T-helper 2 cell treated with Interferon-gamma antibody and Interleukin-4, amounts not matched to agents 100 ng/mL and 5 ng/mL, for 36 hours (primary cell): ENCODE results near the gene SUN3. TPM values are rescaled to one million over a fixed set of nuclear protein-coding genes. Genes with fewer than 3 reads are reported as not detected.

ENCODE experiments used
- intact Hi-C: fragments of 100-400 bp; cut with micrococcal nuclease; formaldehyde crosslinking; loops from one replicate; pipeline ENCODE4 v1.15.1; 2023
- total RNA-seq: library from RNA; stranded (reverse); gene quantifications from 2 replicates; pipeline ENCODE4 v1.2.3, GENCODE V29; 2022

The SUN3 gene
- total RNA-seq: 0.41 TPM in 1 of 2 replicates, not detected in the other

DNA sequence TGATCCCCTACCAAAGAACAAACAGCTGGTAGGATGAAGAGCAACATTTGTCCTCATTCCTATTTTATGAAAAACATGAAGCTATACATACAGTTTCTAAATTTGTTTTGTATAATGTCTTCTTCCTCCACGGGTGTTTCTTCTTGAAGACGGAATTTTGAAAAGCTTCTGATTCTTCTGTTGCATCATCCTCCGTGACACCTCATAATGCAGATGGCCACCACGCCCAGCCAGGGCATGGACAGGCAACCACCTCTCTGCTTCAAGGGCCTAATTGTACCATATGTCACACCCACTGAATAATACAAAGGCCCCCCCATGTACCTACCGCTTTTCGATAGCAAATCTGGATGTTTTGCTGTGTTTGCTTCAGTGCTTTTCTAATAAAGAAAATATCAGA is at the start of gene SUN3:
TSS of gene SUN3 (minus strand) at position 170 of the 400 bp plus-strand sequence. CDS start at position 1, 169 bp downstream.
- intact Hi-C loops: no loop called here

GRCh38 chr7:48078470-48078869 is 49.6 kb upstream of the SUN3 start:
- intact Hi-C loops: no loop called here

- intact Hi-C loops: no loop called here
Observed at GRCh38 chr7:48077423-48077822, 48.5 kb upstream of the SUN3 start.

GRCh38 chr7:48074204-48074654 is 45.3 kb upstream of the SUN3 start:
- intact Hi-C loops: no loop called here

- intact Hi-C loops: no loop called here
Observed at GRCh38 chr7:48067475-48067874, 38.6 kb upstream of the SUN3 start.

GRCh38 chr7:48063985-48064384 is 35.1 kb upstream of the SUN3 start:
- intact Hi-C loops: no loop called here

- intact Hi-C loops: no loop called here
Observed at GRCh38 chr7:48059706-48060105, 30.8 kb upstream of the SUN3 start.

- intact Hi-C loops: no loop called here
Observed at GRCh38 chr7:48058990-48059389, 30.1 kb upstream of the SUN3 start.

DNA sequence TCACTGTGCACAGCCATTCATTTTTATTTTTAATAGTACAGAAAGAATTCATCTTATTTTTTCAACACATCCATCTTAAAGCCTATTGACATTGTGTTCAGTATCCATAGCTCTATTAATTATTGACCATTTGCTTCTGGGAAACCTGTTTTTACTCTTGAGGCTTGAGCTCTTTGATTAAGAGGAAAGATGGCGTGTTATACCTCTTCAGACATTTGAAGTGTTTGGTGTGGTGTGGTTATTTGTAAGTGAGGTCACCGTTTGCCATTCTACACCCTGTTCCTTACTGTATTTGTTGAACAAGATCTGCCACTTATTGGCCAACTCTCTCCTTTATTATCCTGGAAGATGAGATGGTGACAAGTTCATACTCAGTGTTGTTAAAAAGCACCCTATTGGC is 24.8 kb upstream of the SUN3 start:
- intact Hi-C loops: loop anchor here (5.0 kb wide), 1 partner anchor 34 kb away; the partner anchor contains the start of gene UPP1

- intact Hi-C loops: loop anchor here (5.0 kb wide), 1 partner anchor 35 kb away; the partner anchor contains the start of gene UPP1
Observed at GRCh38 chr7:48052748-48053147, 23.8 kb upstream of the SUN3 start.

DNA sequence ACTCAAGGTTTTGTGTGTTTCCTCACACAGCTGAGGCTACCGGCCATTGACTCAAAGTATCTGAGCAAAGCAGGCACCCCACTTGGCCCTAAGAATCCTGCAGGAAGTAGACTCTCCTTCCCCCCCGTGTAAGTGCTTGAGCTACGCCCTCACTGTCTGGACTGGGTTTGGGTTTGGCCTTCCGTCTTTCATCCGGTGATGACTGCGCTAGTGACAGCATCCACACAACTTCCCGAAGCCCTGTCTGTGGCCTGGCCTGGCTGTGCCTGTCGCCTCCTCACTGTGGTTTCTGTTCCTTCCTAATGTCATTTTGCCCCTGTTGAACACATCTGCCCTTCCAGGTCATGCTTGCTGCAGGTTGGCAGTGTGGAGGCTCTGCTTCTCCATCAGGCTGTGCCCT is 20.9 kb upstream of the SUN3 start:
- intact Hi-C loops: loop anchor here (5.0 kb wide), 1 partner anchor 37 kb away; the partner anchor contains the start of gene UPP1

DNA sequence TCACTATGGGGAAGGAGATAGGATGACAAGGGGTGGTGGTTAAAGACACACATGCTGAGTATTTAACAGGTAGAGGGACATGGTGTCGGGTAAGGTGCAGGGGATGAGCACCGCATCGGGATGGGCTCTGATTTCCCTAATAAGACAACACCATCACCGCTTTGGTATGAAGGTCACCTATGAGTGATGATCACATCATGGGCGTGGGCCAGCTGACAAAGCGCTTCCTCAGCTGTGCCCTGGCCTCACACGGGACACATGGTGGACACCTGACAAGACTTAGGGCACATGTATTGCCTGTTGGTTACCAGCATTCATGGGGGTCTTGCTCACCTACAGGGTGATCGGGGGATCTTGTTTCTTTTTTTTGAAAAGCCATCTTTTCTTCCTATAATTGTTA is 19.2 kb upstream of the SUN3 start:
- intact Hi-C loops: no loop called here

GRCh38 chr7:48046458-48046857 is 17.6 kb upstream of the SUN3 start:
- intact Hi-C loops: no loop called here

GRCh38 chr7:48045195-48045765 is 16.4 kb upstream of the SUN3 start:
- intact Hi-C loops: no loop called here

- intact Hi-C loops: no loop called here
Observed at GRCh38 chr7:48042636-48043035, 13.7 kb upstream of the SUN3 start.

DNA sequence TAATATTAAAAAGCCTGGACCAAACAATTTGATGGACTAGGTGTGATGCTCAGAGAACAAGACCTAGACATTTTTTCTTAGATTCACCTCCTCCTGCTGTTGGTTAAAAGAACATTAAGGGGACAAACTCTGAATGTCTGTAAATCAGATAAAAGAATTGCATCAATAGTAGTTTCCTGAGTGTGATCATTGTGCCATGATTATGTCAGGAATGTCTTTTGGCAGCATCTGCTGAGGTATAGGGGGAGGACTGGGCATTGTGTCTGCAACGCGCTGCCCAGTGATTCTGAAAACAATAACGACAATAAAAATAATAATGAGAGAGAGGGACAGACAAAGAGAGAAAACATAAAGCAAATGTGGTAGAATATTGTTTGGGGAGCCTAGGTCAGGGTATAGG is 13.3 kb upstream of the SUN3 start:
- intact Hi-C loops: no loop called here

DNA sequence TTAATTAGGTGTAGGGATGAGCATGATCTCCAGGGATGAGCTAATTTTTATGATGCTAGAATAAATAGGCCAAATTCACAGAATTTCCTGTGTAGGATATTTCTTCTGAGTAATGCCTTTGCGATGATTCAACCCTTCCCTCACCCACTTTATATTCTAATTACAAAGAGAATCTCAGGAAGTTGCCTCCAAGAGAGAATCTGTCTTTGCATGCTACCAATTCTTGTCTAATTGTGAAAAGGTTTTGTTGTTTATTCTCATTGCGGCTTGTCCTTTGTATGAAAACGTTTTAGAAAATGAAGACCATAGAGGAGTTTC is 12.7 kb upstream of the SUN3 start:
- intact Hi-C loops: no loop called here

- intact Hi-C loops: no loop called here
Observed at GRCh38 chr7:48040944-48041652, 12.2 kb upstream of the SUN3 start.

GRCh38 chr7:48038815-48039506 is 10.1 kb upstream of the SUN3 start:
- intact Hi-C loops: no loop called here

- intact Hi-C loops: loop anchor here (1.0 to 2.0 kb wide), 5 partner anchors 45 to 75 kb away; partner anchors contain the start of gene HUS1
Observed at GRCh38 chr7:48035967-48036478, 7.1 kb upstream of the SUN3 start.

- intact Hi-C loops: loop anchor here (1.0 to 2.0 kb wide), 5 partner anchors 44 to 75 kb away; partner anchors contain the start of gene HUS1
Observed at GRCh38 chr7:48035301-48035966, 6.5 kb upstream of the SUN3 start, which contains the start of gene C7orf57. Gene C7orf57, plus strand, starts transcription at chr7:48035543. Its CDS starts 766 bp downstream, at chr7:48036309.
